AG10803 (cell line): ENCODE results near the gene OR10H4.
"Not testable (repeated sequence)": the region's sequence is repeated elsewhere in the genome, so short reads cannot be mapped to it uniquely, and the experiment has no call there.

Experiments
- DNase-seq: peaks from one replicate; pipeline ENCODE4 v3.0.0; 2010; ENCODE audit warnings: low read depth
- H3K4me3 ChIP-seq: 2 replicates; pipeline ENCODE4 v1.5.1; 2011; ENCODE audit warnings: mild to moderate bottlenecking, low read length, control low read depth
- TF ChIP-seq, protein P1 (sequence below): conservative IDR thresholded peaks from 2 replicates; pipeline ENCODE4 v1.5.1; 2011; ENCODE audit warnings: mild to moderate bottlenecking, low read length, control low read depth, inconsistent platforms

Gene OR10H4

DNA sequence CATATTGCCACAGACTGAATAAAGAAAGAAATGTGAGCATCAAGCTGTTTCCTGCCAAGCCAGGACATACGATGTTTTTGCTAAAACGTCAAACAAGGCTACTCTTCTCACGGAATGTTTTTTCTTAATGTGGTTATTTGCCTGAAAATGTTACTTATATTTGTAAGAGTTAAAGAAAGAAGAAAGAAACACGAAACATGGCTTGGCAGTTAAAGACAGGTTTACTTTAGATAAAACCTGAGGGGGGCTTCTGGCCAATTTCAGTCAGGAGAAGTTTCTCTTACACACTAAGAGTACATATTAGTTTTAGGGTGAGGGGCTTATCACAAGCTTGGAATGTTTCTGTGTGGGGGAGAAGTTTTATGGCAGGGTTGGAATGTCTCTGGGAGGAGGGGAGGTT is 4.4 kb upstream of the OR10H4 start:
- DNase-seq, result no peak
- H3K4me3 ChIP-seq, result no peak overlapping the region
- TF ChIP-seq, protein P1, sequence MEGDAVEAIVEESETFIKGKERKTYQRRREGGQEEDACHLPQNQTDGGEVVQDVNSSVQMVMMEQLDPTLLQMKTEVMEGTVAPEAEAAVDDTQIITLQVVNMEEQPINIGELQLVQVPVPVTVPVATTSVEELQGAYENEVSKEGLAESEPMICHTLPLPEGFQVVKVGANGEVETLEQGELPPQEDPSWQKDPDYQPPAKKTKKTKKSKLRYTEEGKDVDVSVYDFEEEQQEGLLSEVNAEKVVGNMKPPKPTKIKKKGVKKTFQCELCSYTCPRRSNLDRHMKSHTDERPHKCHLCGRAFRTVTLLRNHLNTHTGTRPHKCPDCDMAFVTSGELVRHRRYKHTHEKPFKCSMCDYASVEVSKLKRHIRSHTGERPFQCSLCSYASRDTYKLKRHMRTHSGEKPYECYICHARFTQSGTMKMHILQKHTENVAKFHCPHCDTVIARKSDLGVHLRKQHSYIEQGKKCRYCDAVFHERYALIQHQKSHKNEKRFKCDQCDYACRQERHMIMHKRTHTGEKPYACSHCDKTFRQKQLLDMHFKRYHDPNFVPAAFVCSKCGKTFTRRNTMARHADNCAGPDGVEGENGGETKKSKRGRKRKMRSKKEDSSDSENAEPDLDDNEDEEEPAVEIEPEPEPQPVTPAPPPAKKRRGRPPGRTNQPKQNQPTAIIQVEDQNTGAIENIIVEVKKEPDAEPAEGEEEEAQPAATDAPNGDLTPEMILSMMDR, result no peak

DNA sequence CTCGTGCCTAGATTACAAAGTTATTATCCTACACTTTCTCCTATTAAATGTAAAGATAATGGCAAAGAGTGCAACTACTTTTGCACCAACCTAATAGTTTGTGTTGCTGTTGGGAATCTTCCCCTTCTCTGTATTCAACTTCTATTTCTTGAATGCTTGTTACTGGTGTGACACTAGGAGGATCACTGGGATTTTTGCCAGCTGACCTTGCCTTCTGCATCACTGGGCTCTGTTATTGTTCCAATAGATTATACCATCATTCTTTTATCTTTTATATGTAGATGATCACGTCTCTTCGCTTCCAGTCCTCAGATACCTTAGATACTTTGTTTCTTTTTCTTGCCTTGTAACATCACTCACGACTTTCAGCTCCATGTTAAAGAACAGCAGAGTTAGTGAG is 3.5 kb upstream of the OR10H4 start:
- no peak overlapping the region for H3K4me3 ChIP-seq
- no peak for DNase-seq
- TF ChIP-seq, protein P1, result no peak

DNA sequence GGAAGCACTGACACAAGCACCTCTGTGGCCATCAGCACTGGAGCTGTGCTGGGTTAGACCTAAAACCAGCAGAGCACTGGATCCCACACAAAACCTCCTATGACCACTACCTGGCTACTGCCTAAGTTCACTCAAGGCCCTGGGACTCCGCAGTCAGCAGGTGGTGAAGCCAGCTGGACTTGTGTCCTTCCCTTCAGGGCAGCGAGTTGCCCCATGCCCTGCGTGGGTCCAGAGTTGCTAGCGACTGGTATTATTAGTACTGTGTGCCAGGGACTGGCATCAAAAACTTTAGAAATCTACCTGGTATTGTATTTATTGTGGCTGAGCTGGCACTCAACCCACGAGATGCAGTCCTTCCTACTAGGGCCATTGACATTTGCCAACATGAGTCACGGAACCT is 6.0 kb downstream of the OR10H4 start:
- TF ChIP-seq, protein P1, result no peak
- no peak overlapping the region for H3K4me3 ChIP-seq
- DNase-seq, result no peak

DNA sequence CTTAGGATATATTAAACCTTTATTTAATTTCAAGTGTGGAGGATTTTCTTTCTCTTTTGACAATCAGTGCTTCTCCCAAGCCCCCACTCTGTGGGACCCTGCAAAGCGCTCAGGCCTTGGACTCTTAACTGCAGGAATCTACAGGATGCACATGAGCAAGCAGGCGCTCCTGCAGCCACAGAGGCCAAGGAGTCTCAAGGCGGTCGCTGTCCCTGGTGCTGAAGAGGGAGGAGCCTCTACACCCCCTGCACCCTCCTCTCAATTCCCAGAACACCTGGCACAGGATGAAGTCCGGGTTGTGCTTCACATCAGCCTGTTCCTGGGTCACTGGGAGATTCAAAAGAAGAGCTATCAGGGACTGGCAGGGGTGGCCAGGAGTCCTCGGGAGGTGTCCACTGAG is 13.5 kb downstream of the OR10H4 start:
- H3K4me3 ChIP-seq, result no peak overlapping the region
- TF ChIP-seq, protein P1, result no peak
- no peak for DNase-seq

DNA sequence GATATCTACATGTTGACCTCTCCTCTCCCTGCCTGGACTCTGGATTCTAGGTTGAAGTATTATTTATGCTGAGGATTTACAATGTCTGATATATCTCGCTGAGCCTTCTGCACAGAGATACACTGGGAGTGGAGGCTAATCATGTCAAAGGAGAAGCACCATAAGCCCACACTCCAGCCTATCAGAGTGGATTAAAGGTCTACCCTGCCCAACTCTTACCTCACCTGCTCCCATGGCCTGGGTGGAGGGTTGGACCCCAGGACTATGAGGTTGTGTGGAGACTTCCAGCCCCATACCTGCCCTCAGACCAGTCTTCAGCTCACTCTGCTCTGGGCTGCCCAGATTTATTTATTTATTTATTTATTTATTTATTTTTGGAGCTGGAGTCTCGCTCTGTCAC is 15.4 kb downstream of the OR10H4 start:
- no peak overlapping the region for H3K4me3 ChIP-seq
- no peak for DNase-seq
- TF ChIP-seq, protein P1, result no peak

DNA sequence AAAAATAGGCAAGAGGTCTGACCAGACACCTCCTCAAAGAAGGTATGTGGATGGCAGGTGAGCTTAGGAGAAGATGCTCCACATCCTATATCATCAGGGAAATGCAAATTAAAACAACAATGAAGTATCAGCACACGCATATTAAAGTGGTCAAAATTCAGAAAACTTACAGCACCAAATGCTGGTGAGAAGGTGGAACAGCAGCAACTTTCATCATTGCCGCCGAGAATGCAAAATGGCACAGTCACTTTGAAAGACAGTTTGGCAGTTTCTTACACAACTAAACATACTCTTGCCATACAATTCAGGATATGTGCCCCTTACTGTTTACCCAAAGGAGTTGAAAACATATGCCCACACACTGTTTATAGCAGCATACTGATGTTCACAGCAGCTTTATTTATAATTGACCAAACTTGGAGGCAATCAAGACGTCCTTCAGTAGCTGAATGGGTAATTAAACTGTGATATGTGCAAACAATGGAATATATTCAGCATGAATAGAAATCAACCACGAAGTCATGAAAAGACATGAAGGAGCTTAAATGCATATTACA is 22.5 kb downstream of the OR10H4 start:
- no peak for DNase-seq
- no peak overlapping the region for H3K4me3 ChIP-seq
- TF ChIP-seq, protein P1, result no peak

DNA sequence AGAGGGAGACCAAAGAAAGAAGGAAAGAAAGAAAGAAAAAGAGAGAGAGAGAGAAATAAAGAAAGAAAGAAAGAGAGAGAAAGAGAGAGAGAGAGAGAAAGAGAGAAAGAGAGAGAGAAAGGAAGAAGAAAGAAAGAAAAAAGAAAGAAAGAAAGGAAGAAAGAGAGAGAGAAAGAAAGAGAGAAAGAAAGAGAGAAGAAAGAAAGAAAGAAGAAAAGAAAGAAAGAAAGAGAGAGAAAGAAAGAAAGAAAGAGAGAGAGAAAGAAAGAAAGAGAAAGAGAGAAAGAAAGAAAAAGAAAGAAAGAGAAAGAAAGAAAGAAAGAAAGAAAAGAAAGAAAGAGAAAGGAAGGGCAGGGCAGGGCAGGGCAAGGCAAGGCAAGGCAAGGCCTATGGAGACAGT is 23.2 kb downstream of the OR10H4 start:
- not testable (repeated sequence) for DNase-seq

DNA sequence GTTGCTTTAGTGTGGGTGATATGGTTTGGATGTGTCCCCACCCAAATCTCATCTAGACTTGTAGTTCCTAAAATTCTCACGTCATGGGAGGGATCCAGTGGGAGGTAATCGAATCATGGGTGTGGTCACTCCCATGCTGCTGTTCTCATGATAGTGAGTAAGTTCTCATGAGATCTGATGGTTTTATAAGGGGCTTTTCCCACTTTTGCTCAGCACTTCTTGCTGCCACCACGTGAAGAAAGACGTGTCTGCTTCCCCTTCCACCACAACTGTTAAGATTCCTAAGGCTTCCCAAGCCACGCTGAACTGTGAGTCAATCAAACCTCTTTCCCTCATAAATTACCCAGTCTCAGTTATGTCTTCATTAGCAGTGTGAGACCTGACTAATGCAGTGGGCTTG is 26.0 kb downstream of the OR10H4 start:
- H3K4me3 ChIP-seq, result no peak overlapping the region
- TF ChIP-seq, protein P1, result no peak
- DNase-seq, result no peak

More for the DNA sequence above, 23.2 kb downstream of the OR10H4 start:
- not testable (repeated sequence) for H3K4me3 ChIP-seq
